KOPT-K1 (cell line): ENCODE data around the gene HSPG2.

Source experiments
- H3K27ac ChIP-seq: fragments of 200-600 bp; sonication (generic); 2 replicates; pipeline ENCODE4 v1.5.1; 2016; ENCODE audit warnings: antibody characterized with exemption, mild to moderate bottlenecking, low read depth, low read length; ENCODE audit not compliant: poor library complexity, severe bottlenecking
- H3K36me3 ChIP-seq: fragments of 200-600 bp; sonication (generic); 2 replicates; pipeline ENCODE4 v1.5.1; 2017; ENCODE audit warnings: antibody characterized with exemption, mild to moderate bottlenecking, low read length, moderate library complexity; ENCODE audit not compliant: insufficient read depth
- H3K9me3 ChIP-seq: fragments of 200-600 bp; sonication (generic); 2 replicates; pipeline ENCODE4 v1.5.1; 2017; ENCODE audit warnings: antibody characterized with exemption, low read length, mild to moderate bottlenecking; ENCODE audit not compliant: insufficient read depth, poor library complexity, severe bottlenecking

The HSPG2 gene

GRCh38 chr1:21891621-21892479, 45.3 kb downstream of the HSPG2 start:
- Histone ChIP-seq H3K36me3 (no peaks in the 10 kb centered on the region), H3K27ac (no peak overlapping the region), H3K9me3 (no peaks in the 10 kb centered on the region)

GRCh38 chr1:21891081-21891480, 46.0 kb downstream of the HSPG2 start:
- Histone ChIP-seq H3K36me3 (no peaks in the 10 kb centered on the region), H3K27ac (no peak overlapping the region), H3K9me3 (no peaks in the 10 kb centered on the region)

- no peaks in the 10 kb centered on the region for H3K36me3 ChIP-seq
- no peaks in the 10 kb centered on the region for H3K9me3 ChIP-seq
- H3K27ac ChIP-seq = no peak overlapping the region
Measured at GRCh38 chr1:21888500-21888899, 48.6 kb downstream of the HSPG2 start.

DNA sequence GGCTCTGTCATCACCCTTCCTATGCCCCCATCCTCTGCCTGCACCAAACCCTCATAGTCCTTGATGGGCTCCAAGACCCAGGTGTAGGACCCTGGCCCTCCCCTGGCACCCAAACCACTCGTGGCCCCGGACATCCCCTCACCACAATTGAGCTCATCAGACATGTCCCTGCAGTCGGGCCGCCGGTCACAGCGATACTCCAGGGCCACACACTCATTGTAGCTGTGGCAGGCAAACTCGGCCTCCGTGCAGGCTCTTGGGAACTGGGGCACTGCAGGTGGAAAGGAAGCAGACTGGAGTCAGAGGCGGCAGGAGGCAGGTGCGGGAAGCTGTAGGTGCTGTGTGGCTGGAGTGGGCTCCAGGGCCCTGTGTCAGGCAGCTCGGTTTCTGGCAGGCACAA, 49.3 kb downstream of the HSPG2 start:
- Histone ChIP-seq H3K9me3 (no peaks in the 10 kb centered on the region), H3K36me3 (no peaks in the 10 kb centered on the region), H3K27ac (no peak overlapping the region)

DNA sequence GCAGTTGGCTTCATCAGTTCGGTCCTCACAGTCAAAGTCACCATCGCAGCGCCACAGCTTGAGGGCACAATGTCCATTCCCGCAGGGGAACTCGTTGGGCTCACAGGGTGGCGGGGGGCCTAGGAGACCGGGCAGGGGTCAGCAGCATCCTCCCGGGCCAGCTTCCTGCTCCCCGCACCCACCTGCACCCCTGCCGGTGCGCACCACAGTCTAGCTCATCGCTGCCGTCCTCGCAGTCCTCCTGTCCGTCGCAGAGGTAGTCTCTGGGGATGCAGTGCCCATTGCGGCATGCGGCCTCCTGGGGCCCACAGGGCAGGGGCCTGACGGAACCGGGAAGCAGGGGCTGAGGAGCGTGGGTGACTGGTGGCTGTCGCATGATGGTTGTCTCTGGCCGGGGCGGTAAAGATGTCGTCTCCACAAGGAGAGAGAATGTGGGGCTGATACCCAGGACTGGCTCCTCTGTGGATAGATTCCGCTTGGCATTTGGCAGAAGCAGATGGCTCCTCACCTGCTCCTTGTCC, 49.8 kb downstream of the HSPG2 start:
- no peaks in the 10 kb centered on the region for H3K9me3 ChIP-seq
- H3K27ac ChIP-seq = no peak overlapping the region
- no peaks in the 10 kb centered on the region for H3K36me3 ChIP-seq

GRCh38 chr1:21886486-21887215, 50.5 kb downstream of the HSPG2 start:
- Histone ChIP-seq H3K36me3 (no peaks in the 10 kb centered on the region), H3K27ac (no peak overlapping the region), H3K9me3 (no peaks in the 10 kb centered on the region)

DNA sequence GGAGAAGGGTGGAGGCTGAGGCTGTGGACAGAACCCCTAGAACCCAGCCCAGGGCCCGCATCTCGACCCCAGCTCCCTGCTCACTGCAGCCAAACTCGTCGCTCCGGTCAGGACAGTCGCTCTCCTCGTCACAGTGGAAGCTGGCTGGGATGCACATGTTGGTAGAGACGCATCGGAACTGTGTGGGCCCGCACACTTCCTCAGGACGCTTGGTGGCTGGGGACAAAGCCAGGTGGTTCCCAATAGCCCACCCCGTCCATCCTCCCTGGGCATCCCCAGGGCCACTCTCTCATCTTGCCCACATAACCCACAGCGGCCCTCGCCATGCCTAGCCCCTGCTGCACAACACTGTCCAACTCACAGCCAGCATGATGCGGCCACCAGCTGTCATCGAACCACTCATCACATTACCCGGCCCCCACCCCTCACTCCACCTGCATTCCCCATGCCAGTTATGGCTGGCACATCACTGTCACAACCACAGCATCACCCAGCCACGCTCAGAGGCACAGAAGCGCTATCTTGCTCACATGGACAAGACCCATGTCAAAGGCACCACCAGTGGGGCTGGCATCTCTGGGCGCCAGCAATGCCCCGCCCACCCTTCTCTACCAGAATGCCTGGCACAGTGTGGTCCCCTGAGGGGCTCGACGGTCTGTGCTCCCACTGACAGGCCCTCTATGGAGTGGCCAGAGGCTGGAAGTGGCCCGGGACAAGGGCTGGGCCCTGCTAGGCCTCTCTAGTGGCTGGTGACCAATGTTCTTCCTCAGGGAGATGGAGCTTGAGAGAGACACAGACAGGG, 51.7 kb downstream of the HSPG2 start:
- Histone ChIP-seq H3K9me3 (no peaks in the 10 kb centered on the region), H3K36me3 (no peaks in the 10 kb centered on the region), H3K27ac (no peak overlapping the region)

GRCh38 chr1:21884456-21885235, 52.5 kb downstream of the HSPG2 start:
- Histone ChIP-seq H3K36me3 (no peaks in the 10 kb centered on the region), H3K9me3 (no peaks in the 10 kb centered on the region), H3K27ac (no peak overlapping the region)

- H3K36me3 ChIP-seq = no peaks in the 10 kb centered on the region
- no peaks in the 10 kb centered on the region for H3K9me3 ChIP-seq
Measured at GRCh38 chr1:21882721-21883415, 54.2 kb downstream of the HSPG2 start.

GRCh38 chr1:21881250-21881649, 55.9 kb downstream of the HSPG2 start:
- H3K9me3 ChIP-seq = no peaks in the 10 kb centered on the region
- H3K36me3 ChIP-seq = no peaks in the 10 kb centered on the region

More at GRCh38 chr1:21882721-21883415, 54.2 kb downstream of the HSPG2 start:
- H3K27ac ChIP-seq = no peak overlapping the region

GRCh38 chr1:21880619-21880970, 56.5 kb downstream of the HSPG2 start:
- no peaks in the 10 kb centered on the region for H3K9me3 ChIP-seq
- H3K36me3 ChIP-seq = no peaks in the 10 kb centered on the region
- H3K27ac ChIP-seq = no peak overlapping the region

More at GRCh38 chr1:21881250-21881649, 55.9 kb downstream of the HSPG2 start:
- H3K27ac ChIP-seq = no peak overlapping the region

DNA sequence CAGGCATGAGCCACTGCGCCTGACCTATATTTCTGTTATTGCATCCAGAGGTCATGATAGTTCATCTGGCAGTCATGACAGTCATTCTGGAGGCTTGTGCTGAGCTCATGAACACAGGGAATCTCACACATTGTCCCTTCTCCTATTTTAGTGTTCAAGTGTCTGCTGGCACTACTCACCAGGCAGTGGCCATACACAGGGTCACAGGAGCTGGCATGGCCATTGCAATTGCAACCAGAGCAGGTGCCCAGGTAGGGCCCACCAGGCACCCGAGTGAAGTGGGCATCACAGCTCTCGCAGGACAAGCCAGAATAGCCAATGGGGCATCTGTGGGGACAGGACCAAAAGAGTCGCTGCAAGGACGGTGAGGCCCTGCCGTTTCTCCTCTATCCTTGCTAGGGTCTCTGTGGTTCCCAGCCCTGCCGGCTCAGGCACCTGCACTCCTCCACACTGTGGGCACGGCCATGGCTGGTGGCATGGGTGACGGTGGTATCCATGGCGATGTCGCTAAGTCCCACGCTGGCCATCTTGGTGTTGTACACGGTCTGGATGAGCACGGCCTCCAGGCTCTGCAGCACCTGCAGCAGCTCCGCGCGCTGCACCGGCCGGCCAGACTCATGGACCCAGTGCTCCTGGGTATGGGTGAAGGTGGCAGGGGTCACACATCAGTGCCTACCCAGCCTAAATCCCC, 57.0 kb downstream of the HSPG2 start:
- no peaks in the 10 kb centered on the region for H3K36me3 ChIP-seq
- H3K9me3 ChIP-seq = no peaks in the 10 kb centered on the region
- H3K27ac ChIP-seq = no peak overlapping the region

GRCh38 chr1:21878840-21879478, 58.2 kb downstream of the HSPG2 start:
- Histone ChIP-seq H3K36me3 (no peaks in the 10 kb centered on the region), H3K9me3 (no peaks in the 10 kb centered on the region), H3K27ac (no peak overlapping the region)
